H1 (cell line): ENCODE measurements around the gene MDFIC2. TPM values are rescaled to one million over a fixed set of nuclear protein-coding genes. Genes with fewer than 3 reads are reported as not detected.
A peak's percentile ranks its signal among the peaks of the same experiment; 100 is the strongest.

ENCODE experiments used
- CTCF ChIA-PET: fragments of 300-600 bp; sonication (Branson Sonifier 250); formaldehyde crosslinking; loops from one replicate; lab custom pipeline; 2021; ENCODE audit not compliant: partially characterized antibody; lab: Charles Lee
- POLR2A ChIA-PET: fragments of 300-600 bp; sonication (Branson Sonifier 250); formaldehyde crosslinking; loops from one replicate; lab custom pipeline; 2021; ENCODE audit warnings: inconsistent platforms; ENCODE audit not compliant: partially characterized antibody; lab: Charles Lee
- DNase-seq, 2 experiments: peaks; one replicate each; pipeline versions ENCODE4 v3.0.0 to v3.0.0-alpha.2; 2010 to 2022; ENCODE audit warnings: low spot score in 2 of 2, low read depth in 1 of 2, mixed read lengths in 1 of 2
- FAIRE-seq: peaks from 2 replicates; lab custom pipeline; 2011; peaks lifted over from hg19 to GRCh38; lab: Jason Lieb, UNC
- H2AFZ ChIP-seq: 2 replicates; pipeline ENCODE4 v1.8.1; 2012; ENCODE audit warnings: low read length, inconsistent platforms
- H2AK5ac ChIP-seq: 2 replicates; pipeline ENCODE4 v1.6.1; 2013; ENCODE audit warnings: low read depth, low read length
- H2BK120ac ChIP-seq: replicated peaks from 2 replicates; pipeline ENCODE3; 2013; ENCODE audit warnings: low read depth, low read length, inconsistent platforms
- H2BK12ac ChIP-seq: 2 replicates; pipeline ENCODE4 v1.6.1; 2013; ENCODE audit warnings: low read depth, low read length
- H2BK15ac ChIP-seq: 2 replicates; pipeline ENCODE4 v1.6.1; 2013; ENCODE audit warnings: low read length
- H2BK20ac ChIP-seq: 2 replicates; pipeline ENCODE4 v1.6.1; 2013; ENCODE audit warnings: low read length
- H2BK5ac ChIP-seq: 2 replicates; pipeline ENCODE4 v1.6.1; 2013; ENCODE audit warnings: low read depth, low read length
- H3K14ac ChIP-seq: 2 replicates; pipeline ENCODE4 v1.6.1; 2013; ENCODE audit warnings: inconsistent platforms; ENCODE audit not compliant: insufficient read length
- H3K18ac ChIP-seq: 2 replicates; pipeline ENCODE4 v1.6.1; 2013; ENCODE audit warnings: low read length; ENCODE audit errors: extremely low read depth
- H3K23ac ChIP-seq: 2 replicates; pipeline ENCODE4 v1.6.1; 2013; ENCODE audit warnings: inconsistent platforms; ENCODE audit not compliant: insufficient read length
- H3K23me2 ChIP-seq: 2 replicates; pipeline ENCODE4 v1.6.1; 2013; ENCODE audit warnings: low read depth, low read length
- H3K27ac ChIP-seq: 2 replicates; pipeline ENCODE4 v1.6.1; 2011; ENCODE audit warnings: low read depth, low read length, inconsistent platforms
- H3K27me3 ChIP-seq, 4 experiments: replicated peaks in 1 of 4; 1 replicate in 1 of 4; 2 replicates in 3 of 4; pipeline versions ENCODE4 v1.6.1 to v1.8.1; 2011 to 2013; ENCODE audit warnings: low read length in 3 of 4, mild to moderate bottlenecking in 3 of 4, inconsistent platforms in 2 of 4, mixed read lengths in 2 of 4, moderate library complexity in 1 of 4; ENCODE audit not compliant: control insufficient read depth in 3 of 4, insufficient read depth in 3 of 4; ENCODE audit errors: extremely low read depth in 1 of 4
- H3K36me3 ChIP-seq, 4 experiments: 2 replicates each; pipeline versions ENCODE4 v1.6.1 to v1.8.1; 2011 to 2013; ENCODE audit warnings: mild to moderate bottlenecking in 4 of 4, low read length in 3 of 4, moderate library complexity in 2 of 4, control low read depth in 1 of 4, inconsistent platforms in 1 of 4; ENCODE audit not compliant: insufficient read depth in 4 of 4, control insufficient read depth in 2 of 4
- H3K4ac ChIP-seq: replicated peaks from 2 replicates; pipeline ENCODE3; 2013; ENCODE audit warnings: low read length, low read depth, mixed read lengths, inconsistent platforms; ENCODE audit not compliant: insufficient read length
- H3K4me1 ChIP-seq, 4 experiments: replicated peaks in 1 of 4; 1 replicate in 1 of 4; 2 replicates in 3 of 4; pipeline versions ENCODE4 v1.6.1 to v1.8.1; 2011 to 2013; ENCODE audit warnings: low read length in 3 of 4, inconsistent platforms in 2 of 4, mixed read lengths in 1 of 4; ENCODE audit not compliant: insufficient read depth in 4 of 4, control insufficient read depth in 3 of 4
- H3K4me2 ChIP-seq, 2 experiments: 2 replicates each; pipeline versions ENCODE4 v1.6.1 to v1.8.1; 2011 to 2013; ENCODE audit warnings: low read depth in 2 of 2, low read length in 2 of 2, control low read depth in 1 of 2, inconsistent platforms in 1 of 2, mild to moderate bottlenecking in 1 of 2; ENCODE audit not compliant: insufficient read depth in 1 of 2
- H3K4me3 ChIP-seq, 4 experiments: fragments of 200-600, 300-600 bp in 1 of 4; sonication (generic), shearing (Covaris generic), sonication (Bioruptor Twin) in 1 of 4; 2 replicates each; pipeline versions ENCODE4 v1.5.1 to v1.8.1; 2011 to 2016; ENCODE audit warnings: low read length in 4 of 4, low read depth in 3 of 4, control low read depth in 2 of 4, inconsistent platforms in 2 of 4, mild to moderate bottlenecking in 2 of 4, mixed read lengths in 1 of 4, moderate library complexity in 1 of 4; ENCODE audit not compliant: insufficient read depth in 2 of 4; ENCODE audit errors: extremely low read depth in 1 of 4
- H3K56ac ChIP-seq: replicated peaks from 2 replicates; pipeline ENCODE3; 2013; ENCODE audit warnings: low read depth, mild to moderate bottlenecking, mixed read lengths, low read length, inconsistent platforms; ENCODE audit not compliant: insufficient read length
- H3K79me1 ChIP-seq: 2 replicates; pipeline ENCODE4 v1.6.1; 2013; ENCODE audit warnings: low read depth, low read length, control low read depth
- H3K79me2 ChIP-seq, 2 experiments: 2 replicates each; pipeline versions ENCODE4 v1.6.1 to v1.8.1; 2012 to 2013; ENCODE audit warnings: low read length in 2 of 2, mild to moderate bottlenecking in 2 of 2, inconsistent platforms in 1 of 2; ENCODE audit not compliant: insufficient read depth in 2 of 2, control insufficient read depth in 1 of 2
- H3K9ac ChIP-seq, 4 experiments: replicated peaks in 1 of 4; 1 replicate in 1 of 4; 2 replicates in 3 of 4; pipeline versions ENCODE4 v1.6.1 to v1.8.1; 2011 to 2013; ENCODE audit warnings: low read depth in 3 of 4, low read length in 3 of 4, control low read depth in 2 of 4, mild to moderate bottlenecking in 2 of 4, moderate library complexity in 2 of 4, inconsistent platforms in 1 of 4; ENCODE audit errors: extremely low read depth in 1 of 4
- H3K9me3 ChIP-seq, 2 experiments: 2 replicates each; pipeline versions ENCODE4 v1.6.1 to v1.8.1; 2012 to 2013; ENCODE audit warnings: mild to moderate bottlenecking in 2 of 2, moderate library complexity in 2 of 2, control low read depth in 1 of 2, inconsistent platforms in 1 of 2, low read depth in 1 of 2, low read length in 1 of 2, mixed read lengths in 1 of 2; ENCODE audit not compliant: insufficient read depth in 2 of 2
- H4K20me1 ChIP-seq, 2 experiments: replicated peaks in 1 of 2; 2 replicates each; pipeline versions ENCODE3 to v1.8.1; 2011 to 2013; ENCODE audit warnings: inconsistent platforms in 2 of 2, low read length in 2 of 2, mild to moderate bottlenecking in 1 of 2; ENCODE audit not compliant: insufficient read depth in 2 of 2, control insufficient read depth in 1 of 2
- H4K5ac ChIP-seq: 2 replicates; pipeline ENCODE4 v1.6.1; 2013; ENCODE audit warnings: low read length, low read depth, mixed read lengths, inconsistent platforms; ENCODE audit not compliant: insufficient read length
- H4K8ac ChIP-seq: 2 replicates; pipeline ENCODE4 v1.8.0; 2013; ENCODE audit warnings: mild to moderate bottlenecking, moderate library complexity, low read length, inconsistent platforms; ENCODE audit not compliant: insufficient read depth; ENCODE audit errors: extremely low read depth
- H4K91ac ChIP-seq: replicated peaks from 2 replicates; pipeline ENCODE3; 2013; ENCODE audit warnings: low read length, mixed read lengths, inconsistent platforms; ENCODE audit not compliant: insufficient read length
- PHF8 ChIP-seq: fragments of 200-600 bp; sonication (generic); conservative IDR thresholded peaks from 2 replicates; pipeline ENCODE4 v1.7.1; 2012; ENCODE audit warnings: low read depth, mild to moderate bottlenecking, inconsistent platforms, low read length, moderate library complexity
- WGBS, 2 experiments: shearing (Covaris generic) in 1 of 2; methylation state at CpG; one replicate each; pipeline versions ENCODE4 v1.1.6 to v1.1.7; 2013 to 2015; ENCODE audit warnings: low lambda C conversion rate in 2 of 2, mixed read lengths in 2 of 2, inconsistent platforms in 1 of 2, low coverage in 1 of 2, missing lambda C conversion rate in 1 of 2; ENCODE audit not compliant: insufficient replicate concordance in 2 of 2, insufficient coverage in 1 of 2, insufficient read length in 1 of 2; ENCODE audit errors: extremely low coverage in 1 of 2, missing lambda C conversion rate in 1 of 2; 5-methylcytosine and 5-hydroxymethylcytosine counted together
- polyA plus RNA-seq, 7 experiments: library from polyadenylated mRNA; depleted of rRNA in 3 of 7; stranded (reverse) in 5 of 7; unstranded in 2 of 7; fragments of >200 nt in 5 of 7; fragments of 200-250 nt in 2 of 7; gene quantifications; 1 replicate in 5 of 7; 2 replicates in 1 of 7; 4 replicates in 1 of 7; pipeline versions ENCODE4 v1.2.1 to v1.2.3, GENCODE V29; 2011 to 2013; ENCODE audit warnings: missing spikeins in 2 of 7, mixed read lengths in 2 of 7
- total RNA-seq: library from RNA; stranded (reverse); fragmentation: NEBNext Ultra II Directional; extraction: Animal tissue kit (Norgen Biotek cat#: 25700); gene quantifications from 2 replicates; pipeline ENCODE4 v1.2.1, GENCODE V29; 2021
- TF ChIP-seq, protein P1 (sequence below): IDR thresholded peaks from 2 replicates; pipeline ENCODE4 v1.6.1; 2012; ENCODE audit warnings: inconsistent platforms

MDFIC2 gene
- total and polyA plus RNA-seq, 2 of the 8 experiments (the other 6 are each of a cell fraction or from before 2014, with no cell fraction given): not detected

DNA sequence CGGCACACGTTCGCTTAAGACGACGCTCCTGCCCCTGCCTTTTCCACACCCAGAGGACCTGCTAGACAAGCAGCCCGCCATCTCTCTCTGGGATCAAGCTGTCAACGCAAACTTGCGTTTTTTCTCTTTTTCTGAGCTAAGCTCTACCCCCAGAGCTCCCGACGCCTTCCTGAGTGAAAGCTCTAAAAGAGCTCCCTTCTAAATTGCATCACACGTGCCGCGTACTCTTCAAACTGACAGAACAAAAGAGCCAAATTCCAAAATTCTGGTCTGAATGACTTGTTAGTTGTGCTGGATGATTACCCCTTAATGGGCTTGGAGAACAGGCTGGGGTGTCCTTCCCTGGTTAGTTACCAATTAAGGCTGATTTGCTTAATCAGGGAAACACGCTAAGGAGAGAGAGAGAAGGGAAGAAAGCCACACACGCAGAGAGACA, 81.2 kb downstream of the MDFIC2 start:
- peak overlapping the region; percentile 36; the same call in 1 of the 2 replicates for H4K8ac ChIP-seq
- peak overlapping the region; percentile 41; the same call in 1 of the 2 replicates for H2AFZ ChIP-seq
- H3K9me3 ChIP-seq: no peaks in the 10 kb centered on the region
- no peaks in the 10 kb centered on the region for H3K23me2 ChIP-seq
- no peak overlapping the region for H3K4ac ChIP-seq
- H3K79me2 ChIP-seq: no peaks in the 10 kb centered on the region
- H3K4me2 ChIP-seq: no peak overlapping the region
- H2BK15ac ChIP-seq: no peak overlapping the region
- no peak overlapping the region for H3K9ac ChIP-seq
- H4K91ac ChIP-seq: no peak overlapping the region
- no peak overlapping the region for H4K5ac ChIP-seq
- CTCF ChIA-PET: interaction anchor here (0.7 to 1.3 kb wide), 3 partner anchors 12 to 64 kb away, joined by 3 to 4 read pairs (median 3); no protein-coding TSS in a partner anchor
- no peak overlapping the region for H2BK120ac ChIP-seq
- peaks cover 0 to 1% (median 0%) of the 10 kb centered on the region in 4 experiments; a peak in 1 of 7 replicates for H3K27me3 ChIP-seq
- DNase-seq (no peak), FAIRE-seq (no peak)
- TF ChIP-seq, protein P1, sequence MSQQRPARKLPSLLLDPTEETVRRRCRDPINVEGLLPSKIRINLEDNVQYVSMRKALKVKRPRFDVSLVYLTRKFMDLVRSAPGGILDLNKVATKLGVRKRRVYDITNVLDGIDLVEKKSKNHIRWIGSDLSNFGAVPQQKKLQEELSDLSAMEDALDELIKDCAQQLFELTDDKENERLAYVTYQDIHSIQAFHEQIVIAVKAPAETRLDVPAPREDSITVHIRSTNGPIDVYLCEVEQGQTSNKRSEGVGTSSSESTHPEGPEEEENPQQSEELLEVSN: 0 out of 2 replicates have a peak, but pooled peaks have one; percentile 14
- TF ChIP-seq PHF8: no peak
- H3K4me1 ChIP-seq: no peaks in the 10 kb centered on the region
- H4K20me1 ChIP-seq: no peaks in the 10 kb centered on the region
- H3K14ac ChIP-seq: no peak overlapping the region
- no peak overlapping the region for H3K23ac ChIP-seq
- H3K4me3 ChIP-seq: no peak overlapping the region
- no peak overlapping the region for H3K56ac ChIP-seq
- no peak overlapping the region for H2BK12ac ChIP-seq
- H2AK5ac ChIP-seq: no peak overlapping the region
- no peaks in the 10 kb centered on the region for H3K79me1 ChIP-seq
- no peak overlapping the region for H3K27ac ChIP-seq
- H3K36me3 ChIP-seq: no peaks in the 10 kb centered on the region
- no peak overlapping the region for H2BK20ac ChIP-seq
- no peak overlapping the region for H3K18ac ChIP-seq
- WGBS, 2 experiments: 87% methylated on average over 15 of the region's 15 CpGs; no CpG with 5 or more reads in 1 of the 2 experiments
- no peak overlapping the region for H2BK5ac ChIP-seq
- POLR2A ChIA-PET: no interaction called here
